OCI-LY3 (cell line): ENCODE measurements around the gene CCN6.

ENCODE experiments used
- H2AFZ ChIP-seq: fragments of 200-600, 300-600 bp; shearing (Covaris generic); 2 replicates; pipeline ENCODE4 v1.6.0; 2014; ENCODE audit warnings: antibody characterized with exemption, low read depth, low read length
- H3K27ac ChIP-seq: fragments of 200-600, 300-600 bp; sonication (generic); 2 replicates; pipeline ENCODE4 v1.5.1; 2014; ENCODE audit warnings: mild to moderate bottlenecking, low read length, moderate library complexity, mixed read lengths
- H3K27me3 ChIP-seq: fragments of 200-600, 300-600 bp; sonication (generic); 2 replicates; pipeline ENCODE4 v1.6.1; 2014; ENCODE audit warnings: low read depth, low read length, mixed read lengths
- H3K36me3 ChIP-seq: fragments of 200-600, 300-600 bp; sonication (generic); replicated peaks from 2 replicates; pipeline ENCODE3; 2014; ENCODE audit warnings: low read depth, low read length, mixed read lengths
- H3K4me1 ChIP-seq: fragments of 300-600, 200-600 bp; sonication (generic); 2 replicates; pipeline ENCODE4 v1.6.1; 2014; ENCODE audit warnings: low read length, mixed read lengths
- H3K4me2 ChIP-seq: fragments of 200-600, 300-600 bp; sonication (generic); 2 replicates; pipeline ENCODE4 v1.6.1; 2014; ENCODE audit warnings: low read length, mixed read lengths
- H3K4me3 ChIP-seq: fragments of 300-600, 200-600 bp; sonication (generic); 2 replicates; pipeline ENCODE4 v1.5.1; 2014; ENCODE audit warnings: antibody characterized with exemption, mild to moderate bottlenecking, low read length, moderate library complexity
- H3K79me2 ChIP-seq: fragments of 300-600, 200-600 bp; shearing (Covaris generic); 2 replicates; pipeline ENCODE4 v1.6.1; 2014; ENCODE audit warnings: mild to moderate bottlenecking, low read length, mixed read lengths
- H3K9ac ChIP-seq: fragments of 300-600, 200-600 bp; shearing (Covaris generic); 2 replicates; pipeline ENCODE4 v1.6.0; 2014; ENCODE audit warnings: mild to moderate bottlenecking, low read length, moderate library complexity
- H3K9me3 ChIP-seq: fragments of 200-600, 300-600 bp; shearing (Covaris generic); 2 replicates; pipeline ENCODE4 v1.6.1; 2014; ENCODE audit warnings: low read length, mixed read lengths; ENCODE audit not compliant: insufficient read depth
- H4K20me1 ChIP-seq: fragments of 200-600, 300-600 bp; sonication (generic); 2 replicates; pipeline ENCODE4 v1.6.1; 2016; ENCODE audit warnings: low read length, mixed read lengths; ENCODE audit not compliant: insufficient read depth
- EZH2phosphoT487 ChIP-seq: fragments of 200-600 bp; shearing (Covaris generic); IDR thresholded peaks from 2 replicates; pipeline ENCODE4 v1.6.1; 2018; ENCODE audit warnings: antibody characterized with exemption, mixed run types, low read depth
- TF ChIP-seq, protein P1 (sequence below): fragments of 200-600, 300-600 bp; sonication (generic); IDR thresholded peaks from 2 replicates; pipeline ENCODE4 v1.5.1; 2014; ENCODE audit warnings: antibody characterized with exemption, low read length, low read depth

The CCN6 gene

DNA sequence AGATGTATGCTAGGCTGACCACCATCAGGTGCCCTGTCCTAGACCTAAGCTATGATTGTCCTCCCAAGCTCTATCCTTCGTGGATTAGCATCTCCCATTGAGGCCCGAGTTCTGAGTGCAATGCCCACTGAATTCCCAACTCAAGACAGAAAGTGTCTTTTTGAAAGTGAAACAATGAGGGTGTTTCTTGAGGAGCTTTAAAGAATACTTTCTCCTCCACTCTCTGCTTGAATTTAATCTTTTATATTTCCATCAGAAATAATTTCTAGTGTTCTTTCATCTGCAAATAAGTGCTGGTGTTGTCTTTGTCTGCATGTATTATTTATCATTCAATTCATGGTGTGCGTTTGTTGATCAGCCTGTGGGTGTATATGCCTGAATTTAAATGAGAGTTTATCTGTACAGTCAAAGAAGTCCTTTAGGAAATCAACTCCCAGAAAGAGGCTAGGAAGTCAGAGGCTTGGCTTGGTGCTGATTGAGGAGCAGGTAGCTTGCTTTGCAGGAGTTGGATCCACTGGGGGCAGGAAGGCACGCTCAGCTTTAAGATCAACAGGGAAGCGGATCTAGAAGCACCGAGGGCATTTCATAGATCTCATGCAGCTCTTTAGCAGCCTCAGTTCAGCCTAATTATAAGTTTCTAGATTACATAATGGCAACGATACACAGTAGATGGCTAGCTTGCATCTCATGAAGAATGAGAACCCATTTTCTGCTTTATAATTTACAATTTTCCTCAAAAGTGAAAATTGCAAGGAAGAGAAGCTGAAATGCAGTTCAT lies 36.0 kb upstream of the CCN6 start:
- Histone ChIP-seq H2AFZ (no peak overlapping the region), H3K4me3 (no peak overlapping the region), H3K27ac (no peak overlapping the region), H3K4me1 (no peaks in the 10 kb centered on the region), H4K20me1 (no peaks in the 10 kb centered on the region), H3K36me3 (no peaks in the 10 kb centered on the region), H3K4me2 (no peak overlapping the region), H3K9me3 (no peaks in the 10 kb centered on the region), H3K79me2 (no peaks in the 10 kb centered on the region), H3K9ac (no peak overlapping the region), H3K27me3 (no peaks in the 10 kb centered on the region)
- TF ChIP-seq, protein P1, sequence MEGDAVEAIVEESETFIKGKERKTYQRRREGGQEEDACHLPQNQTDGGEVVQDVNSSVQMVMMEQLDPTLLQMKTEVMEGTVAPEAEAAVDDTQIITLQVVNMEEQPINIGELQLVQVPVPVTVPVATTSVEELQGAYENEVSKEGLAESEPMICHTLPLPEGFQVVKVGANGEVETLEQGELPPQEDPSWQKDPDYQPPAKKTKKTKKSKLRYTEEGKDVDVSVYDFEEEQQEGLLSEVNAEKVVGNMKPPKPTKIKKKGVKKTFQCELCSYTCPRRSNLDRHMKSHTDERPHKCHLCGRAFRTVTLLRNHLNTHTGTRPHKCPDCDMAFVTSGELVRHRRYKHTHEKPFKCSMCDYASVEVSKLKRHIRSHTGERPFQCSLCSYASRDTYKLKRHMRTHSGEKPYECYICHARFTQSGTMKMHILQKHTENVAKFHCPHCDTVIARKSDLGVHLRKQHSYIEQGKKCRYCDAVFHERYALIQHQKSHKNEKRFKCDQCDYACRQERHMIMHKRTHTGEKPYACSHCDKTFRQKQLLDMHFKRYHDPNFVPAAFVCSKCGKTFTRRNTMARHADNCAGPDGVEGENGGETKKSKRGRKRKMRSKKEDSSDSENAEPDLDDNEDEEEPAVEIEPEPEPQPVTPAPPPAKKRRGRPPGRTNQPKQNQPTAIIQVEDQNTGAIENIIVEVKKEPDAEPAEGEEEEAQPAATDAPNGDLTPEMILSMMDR, result no peak
- no peak for TF ChIP-seq EZH2phosphoT487

GRCh38 chr6:112018619-112019416 lies 35.1 kb upstream of the CCN6 start:
- H3K9ac ChIP-seq, result no peak overlapping the region
- TF ChIP-seq EZH2phosphoT487, result no peak
- TF ChIP-seq, protein P1, result no peak
- no peaks in the 10 kb centered on the region for H3K36me3 ChIP-seq
- H2AFZ ChIP-seq, result no peak overlapping the region
- no peaks in the 10 kb centered on the region for H3K79me2 ChIP-seq
- H3K4me3 ChIP-seq, result no peak overlapping the region
- H3K27ac ChIP-seq, result no peak overlapping the region
- H4K20me1 ChIP-seq, result no peaks in the 10 kb centered on the region
- no peaks in the 10 kb centered on the region for H3K9me3 ChIP-seq
- no peaks in the 10 kb centered on the region for H3K4me1 ChIP-seq
- no peaks in the 10 kb centered on the region for H3K27me3 ChIP-seq
- H3K4me2 ChIP-seq, result no peak overlapping the region

GRCh38 chr6:112019589-112019988 lies 34.3 kb upstream of the CCN6 start:
- no peaks in the 10 kb centered on the region for H3K27me3 ChIP-seq
- no peak overlapping the region for H3K4me2 ChIP-seq
- no peaks in the 10 kb centered on the region for H3K36me3 ChIP-seq
- no peaks in the 10 kb centered on the region for H3K9me3 ChIP-seq
- no peak overlapping the region for H3K4me3 ChIP-seq
- no peaks in the 10 kb centered on the region for H3K79me2 ChIP-seq
- TF ChIP-seq, protein P1, result no peak
- TF ChIP-seq EZH2phosphoT487, result no peak
- no peak overlapping the region for H2AFZ ChIP-seq
- no peak overlapping the region for H3K27ac ChIP-seq
- H3K9ac ChIP-seq, result no peak overlapping the region
- no peaks in the 10 kb centered on the region for H3K4me1 ChIP-seq
- no peaks in the 10 kb centered on the region for H4K20me1 ChIP-seq

DNA sequence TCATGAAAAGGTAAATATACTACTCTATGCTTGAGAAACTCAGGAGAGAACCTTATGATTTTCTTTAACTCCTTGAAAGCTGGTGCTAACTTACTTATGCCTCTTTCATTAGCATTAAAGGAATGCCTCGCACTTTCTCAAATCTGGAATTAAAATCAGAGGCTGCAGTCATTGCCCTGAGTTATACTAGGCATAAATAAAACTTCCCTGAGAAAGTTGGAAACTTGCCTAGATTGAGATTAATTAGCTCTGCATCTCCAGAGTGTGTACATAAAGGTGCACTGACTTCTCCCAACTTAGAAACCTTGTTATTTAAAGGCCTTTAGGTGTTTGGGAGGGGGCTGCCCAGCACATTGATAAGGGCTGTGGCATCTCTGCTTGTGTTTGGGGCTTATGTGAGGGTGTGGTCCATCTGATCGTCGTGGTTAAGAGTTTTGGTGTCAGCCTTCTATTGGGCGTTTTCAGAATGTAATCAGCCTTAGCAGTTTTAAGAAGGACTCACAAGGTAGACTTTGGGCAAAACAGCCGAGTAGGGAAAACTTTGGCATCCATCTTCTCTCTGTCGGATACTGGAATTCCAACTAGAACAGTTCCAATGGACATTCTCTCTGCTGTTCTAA lies 32.1 kb upstream of the CCN6 start:
- Histone ChIP-seq H3K4me1 (no peaks in the 10 kb centered on the region), H3K4me2 (no peak overlapping the region), H3K4me3 (no peak overlapping the region), H4K20me1 (no peaks in the 10 kb centered on the region), H3K79me2 (no peaks in the 10 kb centered on the region), H3K9ac (no peak overlapping the region), H3K9me3 (no peaks in the 10 kb centered on the region), H3K27ac (no peak overlapping the region), H3K27me3 (no peaks in the 10 kb centered on the region), H3K36me3 (no peaks in the 10 kb centered on the region), H2AFZ (no peak overlapping the region)
- no peak for TF ChIP-seq EZH2phosphoT487
- TF ChIP-seq, protein P1, result no peak
